ENCODE results near the gene LEKR1. TPM values are rescaled to one million over a fixed set of nuclear protein-coding genes. Genes with fewer than 3 reads are reported as not detected.
"Not testable (repeated sequence)": the region's sequence is repeated elsewhere in the genome, so short reads cannot be mapped to it uniquely, and the experiment has no call there.

The LEKR1 gene
- total RNA-seq, 2 donors from 2014 or later: 4.2 TPM; not detected in 1

GRCh38 chr3:156892701-156893100 lies 66.5 kb downstream of the LEKR1 start:
- Histone ChIP-seq H3K4me3 (no peak overlapping the region), H3K27ac (no peak overlapping the region), H3K9me3 (no peaks in the 10 kb centered on the region), H3K36me3 (no peaks in the 10 kb centered on the region), H3K27me3 (replicated peaks; ENCODE audit: insufficient read depth) (no peaks in the 10 kb centered on the region), H3K4me1 (ENCODE audit: control insufficient read depth in 1 of 2, low read depth in 2 of 2) (peaks cover 13 to 17% of the 10 kb centered on the region in 2 donors)
- ATAC-seq (ENCODE audit: insufficient number of reproducible peaks, low FRiP score, low read depth) (no peak), DNase-seq (ENCODE audit: low spot score) (no peak)
- TF ChIP-seq CTCF (IDR thresholded peaks at IDR 0.05): no peak

GRCh38 chr3:156895374-156895773 lies 69.2 kb downstream of the LEKR1 start:
- H3K27ac ChIP-seq; DNase-seq (ENCODE audit: low spot score); H3K36me3 ChIP-seq; ATAC-seq (ENCODE audit: insufficient number of reproducible peaks, low FRiP score, low read depth); H3K4me3 ChIP-seq; H3K9me3 ChIP-seq; H3K27me3 ChIP-seq (replicated peaks; ENCODE audit: insufficient read depth): not testable (repeated sequence)
- peaks cover 0 to 11% of the 10 kb centered on the region in 2 donors for H3K4me1 ChIP-seq (ENCODE audit: control insufficient read depth in 1 of 2, low read depth in 2 of 2)

GRCh38 chr3:156897851-156898250 lies 71.7 kb downstream of the LEKR1 start:
- H3K27ac ChIP-seq; H3K27me3 ChIP-seq (replicated peaks; ENCODE audit: insufficient read depth); ATAC-seq (ENCODE audit: insufficient number of reproducible peaks, low FRiP score, low read depth); H3K36me3 ChIP-seq; H3K4me3 ChIP-seq; DNase-seq (ENCODE audit: low spot score); H3K9me3 ChIP-seq: not testable (repeated sequence)
- H3K4me1 ChIP-seq (ENCODE audit: control insufficient read depth in 1 of 2, low read depth in 2 of 2): peaks cover 6 to 16% of the 10 kb centered on the region in 2 donors

- Histone ChIP-seq H3K36me3 (no peaks in the 10 kb centered on the region), H3K4me3 (no peak overlapping the region), H3K4me1 (ENCODE audit: control insufficient read depth in 1 of 2, low read depth in 2 of 2) (peaks cover 8 to 21% of the 10 kb centered on the region in 2 donors), H3K27ac (no peak overlapping the region), H3K27me3 (replicated peaks; ENCODE audit: insufficient read depth) (no peaks in the 10 kb centered on the region), H3K9me3 (no peaks in the 10 kb centered on the region)
- DNase-seq (ENCODE audit: low spot score) (no peak), ATAC-seq (ENCODE audit: insufficient number of reproducible peaks, low FRiP score, low read depth) (no peak)
- no peak for TF ChIP-seq CTCF (IDR thresholded peaks at IDR 0.05)
Observed at GRCh38 chr3:156898296-156898880, 72.2 kb downstream of the LEKR1 start.

GRCh38 chr3:156899951-156900350 lies 73.8 kb downstream of the LEKR1 start:
- ATAC-seq (ENCODE audit: insufficient number of reproducible peaks, low FRiP score, low read depth) (no peak), DNase-seq (ENCODE audit: low spot score) (no peak)
- H3K27ac ChIP-seq: no peak overlapping the region
- no peaks in the 10 kb centered on the region for H3K9me3 ChIP-seq
- no peaks in the 10 kb centered on the region for H3K36me3 ChIP-seq
- H3K4me1 ChIP-seq (ENCODE audit: control insufficient read depth in 1 of 2, low read depth in 2 of 2): peaks cover 8 to 26% of the 10 kb centered on the region in 2 donors
- H3K27me3 ChIP-seq (replicated peaks; ENCODE audit: insufficient read depth): no peaks in the 10 kb centered on the region
- no peak overlapping the region for H3K4me3 ChIP-seq
- TF ChIP-seq CTCF (IDR thresholded peaks at IDR 0.05): no peak

GRCh38 chr3:156902916-156903315 lies 76.8 kb downstream of the LEKR1 start:
- DNase-seq (ENCODE audit: low spot score) (no peak), ATAC-seq (ENCODE audit: insufficient number of reproducible peaks, low FRiP score, low read depth) (no peak)
- H3K4me1 ChIP-seq (ENCODE audit: control insufficient read depth in 1 of 2, low read depth in 2 of 2): peaks cover 8 to 33% of the 10 kb centered on the region in 2 donors
- H3K36me3 ChIP-seq: no peaks in the 10 kb centered on the region
- no peak overlapping the region for H3K27ac ChIP-seq
- no peaks in the 10 kb centered on the region for H3K9me3 ChIP-seq
- H3K27me3 ChIP-seq (replicated peaks; ENCODE audit: insufficient read depth): no peaks in the 10 kb centered on the region
- H3K4me3 ChIP-seq: no peak overlapping the region
- TF ChIP-seq CTCF (IDR thresholded peaks at IDR 0.05): no peak
